ENCODE measurements around the gene NIP7.
"Not testable (repeated sequence)": the region's sequence is repeated elsewhere in the genome, so short reads cannot be mapped to it uniquely, and the experiment has no call there.

Gene NIP7

GRCh38 chr16:69339289-69340094 is at the start of gene NIP7, which contains the start of gene COG8:
TSS of gene NIP7 (plus strand) at chr16:69339772. CDS start at chr16:69339830, 58 bp downstream.
TSS of gene COG8 (minus strand) at chr16:69339564. CDS start at chr16:69339552, 12 bp downstream.
- H3K4me3 ChIP-seq (IDR thresholded peaks at IDR 0.05; ENCODE audit: insufficient read depth, low read depth, low read length), result no peak within 1 kb of the TSS
- peak within 1 kb of the TSS; percentile 83 for H3K4me2 ChIP-seq
- peaks cover 24% of the 10 kb centered on the region for H3K4me1 ChIP-seq (ENCODE audit: low read depth, poor library complexity, severe bottlenecking)
- peak; percentile 63 for TF ChIP-seq CTCF (conservative IDR thresholded peaks at IDR 0.05; ENCODE audit: low read depth, low read length)
- peaks cover 38% of the 10 kb centered on the region for H3K79me2 ChIP-seq (ENCODE audit: insufficient read depth, low read depth)
- H3K27me3 ChIP-seq (ENCODE audit: insufficient read depth, low read depth), result no peaks in the 10 kb centered on the region
- H2AFZ ChIP-seq (ENCODE audit: low read depth), result peak within 1 kb of the TSS; percentile 69
- peak within 1 kb of the TSS; percentile 87 for H3K9ac ChIP-seq
- H4K20me1 ChIP-seq (ENCODE audit: insufficient read depth), result no peaks in the 10 kb centered on the region
- peak within 1 kb of the TSS; percentile 72 for H3K27ac ChIP-seq
- peaks cover 11% of the 10 kb centered on the region; the same call in 1 of the 2 replicates for H3K36me3 ChIP-seq (ENCODE audit: insufficient read depth)

GRCh38 chr16:69291657-69292056 is 47.9 kb upstream of the NIP7 start:
- H3K4me1 ChIP-seq (ENCODE audit: low read depth, poor library complexity, severe bottlenecking), result not testable (repeated sequence)

GRCh38 chr16:69293401-69293800 is 46.2 kb upstream of the NIP7 start:
- Histone ChIP-seq H3K36me3 (ENCODE audit: insufficient read depth) (no peaks in the 10 kb centered on the region), H3K79me2 (ENCODE audit: insufficient read depth, low read depth) (no peaks in the 10 kb centered on the region), H3K27ac (no peak overlapping the region), H3K4me3 (IDR thresholded peaks at IDR 0.05; ENCODE audit: insufficient read depth, low read depth, low read length) (no peak overlapping the region), H3K4me2 (no peak overlapping the region), H3K4me1 (ENCODE audit: low read depth, poor library complexity, severe bottlenecking) (no peaks in the 10 kb centered on the region), H3K27me3 (ENCODE audit: insufficient read depth, low read depth) (no peaks in the 10 kb centered on the region), H3K9ac (no peak overlapping the region), H2AFZ (ENCODE audit: low read depth) (no peak overlapping the region), H4K20me1 (ENCODE audit: insufficient read depth) (no peaks in the 10 kb centered on the region)
- TF ChIP-seq CTCF (conservative IDR thresholded peaks at IDR 0.05; ENCODE audit: low read depth, low read length), result no peak

More at GRCh38 chr16:69291657-69292056, 47.9 kb upstream of the NIP7 start:
- H3K27me3 ChIP-seq (ENCODE audit: insufficient read depth, low read depth); H3K4me3 ChIP-seq (IDR thresholded peaks at IDR 0.05; ENCODE audit: insufficient read depth, low read depth, low read length); H3K36me3 ChIP-seq (ENCODE audit: insufficient read depth); H2AFZ ChIP-seq (ENCODE audit: low read depth); H3K4me2 ChIP-seq; H3K27ac ChIP-seq; H3K79me2 ChIP-seq (ENCODE audit: insufficient read depth, low read depth); H3K9ac ChIP-seq; H4K20me1 ChIP-seq (ENCODE audit: insufficient read depth): not testable (repeated sequence)

- Histone ChIP-seq H3K79me2 (ENCODE audit: insufficient read depth, low read depth) (no peaks in the 10 kb centered on the region), H3K27me3 (ENCODE audit: insufficient read depth, low read depth) (no peaks in the 10 kb centered on the region), H3K4me3 (IDR thresholded peaks at IDR 0.05; ENCODE audit: insufficient read depth, low read depth, low read length) (no peak overlapping the region), H3K4me1 (ENCODE audit: low read depth, poor library complexity, severe bottlenecking) (no peaks in the 10 kb centered on the region), H4K20me1 (ENCODE audit: insufficient read depth) (no peaks in the 10 kb centered on the region), H3K27ac (no peak overlapping the region), H3K9ac (no peak overlapping the region), H3K36me3 (ENCODE audit: insufficient read depth) (no peaks in the 10 kb centered on the region), H2AFZ (ENCODE audit: low read depth) (no peak overlapping the region), H3K4me2 (no peak overlapping the region)
- no peak for TF ChIP-seq CTCF (conservative IDR thresholded peaks at IDR 0.05; ENCODE audit: low read depth, low read length)
These were observed 45.5 kb upstream of the NIP7 start for GRCh38 chr16:69294051-69294450.

- H3K4me1 ChIP-seq (ENCODE audit: low read depth, poor library complexity, severe bottlenecking); H2AFZ ChIP-seq (ENCODE audit: low read depth); H3K79me2 ChIP-seq (ENCODE audit: insufficient read depth, low read depth); H3K4me3 ChIP-seq (IDR thresholded peaks at IDR 0.05; ENCODE audit: insufficient read depth, low read depth, low read length); H3K9ac ChIP-seq; H4K20me1 ChIP-seq (ENCODE audit: insufficient read depth); H3K27ac ChIP-seq; H3K4me2 ChIP-seq; H3K27me3 ChIP-seq (ENCODE audit: insufficient read depth, low read depth); H3K36me3 ChIP-seq (ENCODE audit: insufficient read depth): not testable (repeated sequence)
These were observed 42.8 kb upstream of the NIP7 start for GRCh38 chr16:69296771-69297170.

Measured in KMS-11 (cell line).